ENCODE results near the gene GON4L. TPM values are rescaled to one million over a fixed set of nuclear protein-coding genes. Genes with fewer than 3 reads are reported as not detected.

The GON4L gene
- total RNA-seq, 1 experiment from 2014 or later = 53.4 TPM

DNA sequence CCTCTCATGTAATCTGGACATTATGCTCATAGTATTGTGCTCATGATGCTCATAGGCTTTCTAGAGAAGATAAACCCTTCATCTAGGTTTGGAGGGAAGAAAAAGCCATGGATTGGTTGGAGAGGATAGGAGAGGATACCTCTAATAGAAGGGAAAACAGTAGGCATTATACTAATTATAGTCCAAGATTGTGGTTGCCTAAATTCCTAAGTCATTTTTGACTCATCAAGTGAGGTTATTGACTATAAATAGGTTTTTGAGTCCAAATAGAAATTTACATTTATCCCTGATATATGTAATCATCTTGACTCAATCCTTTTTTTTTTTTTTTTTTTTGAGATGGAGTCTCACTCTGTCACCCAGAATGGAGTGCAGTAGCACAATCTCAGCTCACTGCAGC is 7.4 kb upstream of the GON4L start:
- H3K27ac Mint-ChIP-seq = no peak overlapping the region
- DNase-seq = no peak
- no peak overlapping the region for H2BK15ac ChIP-seq (ENCODE audit: low read depth, low read length)
- no peak overlapping the region for H4K8ac ChIP-seq (replicated peaks; ENCODE audit: insufficient read length, low read depth, low read length)
- H3K36me3 Mint-ChIP-seq (ENCODE audit: insufficient read depth in 1 of 3, low read depth in 3 of 3) = no peaks in the 10 kb centered on the region
- no peaks in the 10 kb centered on the region for H3K23me2 ChIP-seq (ENCODE audit: insufficient read length, low read depth, low read length, poor library complexity, severe bottlenecking)
- H3K4ac ChIP-seq (ENCODE audit: low read depth, low read length) = no peak overlapping the region
- no peak overlapping the region for H3K23ac ChIP-seq (ENCODE audit: insufficient read length, low read depth, low read length)
- H2AK5ac ChIP-seq (ENCODE audit: insufficient read length, low read length) = no peak overlapping the region
- H4K5ac ChIP-seq (ENCODE audit: insufficient read length, low read depth, low read length) = no peak overlapping the region
- no peak overlapping the region for H2AFZ ChIP-seq (ENCODE audit: low read length)
- no peak overlapping the region for H3K56ac ChIP-seq (ENCODE audit: insufficient read length, low read depth, low read length)
- H3K14ac ChIP-seq (ENCODE audit: insufficient read depth, low read length) = no peak overlapping the region
- H3K4me2 ChIP-seq (ENCODE audit: insufficient read depth, insufficient read length, low read length) = no peak overlapping the region
- no peak overlapping the region for H4K91ac ChIP-seq (ENCODE audit: insufficient read length, low read depth, low read length)
- H3K27me3 ChIP-seq (ENCODE audit: insufficient read depth, low read length) = no peaks in the 10 kb centered on the region
- H3K4me1 Mint-ChIP-seq = 0 out of 4 replicates have a peak, but pooled peaks cover 0 to 3% of the 10 kb centered on the region in 2 experiments
- no peaks in the 10 kb centered on the region for H3K9me3 Mint-ChIP-seq
- H2BK5ac ChIP-seq (ENCODE audit: insufficient read length, low read length) = no peak overlapping the region
- H2BK20ac ChIP-seq (ENCODE audit: low read depth, low read length, poor library complexity, severe bottlenecking) = no peak overlapping the region
- no peak overlapping the region for H3K9ac ChIP-seq (ENCODE audit: extremely low read depth, insufficient read length, low read length)
- peaks cover 20% of the 10 kb centered on the region for H3K27me3 Mint-ChIP-seq (ENCODE audit: low read depth)
- H3T11ph ChIP-seq (ENCODE audit: low read length) = no peak overlapping the region
- H4K20me1 ChIP-seq (ENCODE audit: control insufficient read depth, insufficient read depth, insufficient read length) = no peaks in the 10 kb centered on the region
- no peaks in the 10 kb centered on the region for H3K79me1 ChIP-seq (ENCODE audit: insufficient read depth, low read depth, low read length, poor library complexity, severe bottlenecking)
- no peak overlapping the region for H3K27ac ChIP-seq (ENCODE audit: insufficient read length, low read depth, low read length)
- H3K4me1 ChIP-seq (ENCODE audit: insufficient read depth, low read length) = no peaks in the 10 kb centered on the region
- no peak for TF ChIP-seq CTCF (conservative IDR thresholded peaks at IDR 0.05)
- no peaks in the 10 kb centered on the region for H3K9me3 ChIP-seq (ENCODE audit: control insufficient read depth, low read depth, low read length)
- H2BK12ac ChIP-seq (ENCODE audit: insufficient read length, low read depth, low read length) = no peak overlapping the region
- no peak overlapping the region for H3K18ac ChIP-seq (ENCODE audit: insufficient read length, low read depth, low read length)
- no peak overlapping the region for H3K4me3 Mint-ChIP-seq
- H3K79me2 ChIP-seq (ENCODE audit: insufficient read depth, low read length) = no peaks in the 10 kb centered on the region
- H2BK120ac ChIP-seq (ENCODE audit: low read depth, low read length, poor library complexity, severe bottlenecking) = no peak overlapping the region
